Islet precursor cell (in vitro differentiated cells): ENCODE results near the gene EOMES.
"Not testable (repeated sequence)": the region's sequence is repeated elsewhere in the genome, so short reads cannot be mapped to it uniquely, and the experiment has no call there.

Experiments
- DNase-seq: peaks from one replicate; pipeline ENCODE4 v3.0.0-alpha.2; 2018

Gene EOMES

GRCh38 chr3:27721717-27722564 lies at the start of gene EOMES:
Gene EOMES (minus strand): TSS chr3:27722323. CDS start chr3:27722294, 29 bp downstream.
- peak; percentile 82 for DNase-seq

GRCh38 chr3:27770384-27770783 lies 48.3 kb upstream of the EOMES start:
- DNase-seq = not testable (repeated sequence)

GRCh38 chr3:27767000-27767399 lies 44.9 kb upstream of the EOMES start:
- no peak for DNase-seq

GRCh38 chr3:27758083-27758482 lies 36.0 kb upstream of the EOMES start:
- DNase-seq = peak; percentile 54

GRCh38 chr3:27756877-27757276 lies 34.8 kb upstream of the EOMES start:
- no peak for DNase-seq

GRCh38 chr3:27752926-27753325 lies 30.8 kb upstream of the EOMES start:
- no peak for DNase-seq

GRCh38 chr3:27749643-27750042 lies 27.5 kb upstream of the EOMES start:
- no peak for DNase-seq

GRCh38 chr3:27746838-27747237 lies 24.7 kb upstream of the EOMES start:
- DNase-seq = no peak

GRCh38 chr3:27740854-27741253 lies 18.7 kb upstream of the EOMES start:
- no peak for DNase-seq

- DNase-seq = no peak
These were observed 15.0 kb upstream of the EOMES start for GRCh38 chr3:27737091-27737490.

GRCh38 chr3:27730774-27731659 lies 8.9 kb upstream of the EOMES start:
- no peak for DNase-seq

- DNase-seq = no peak
These were observed 7.9 kb upstream of the EOMES start for GRCh38 chr3:27729748-27730611.

- DNase-seq = no peak
These were observed 7.2 kb upstream of the EOMES start for GRCh38 chr3:27729325-27729724.

GRCh38 chr3:27728195-27729087 lies 6.3 kb upstream of the EOMES start:
- DNase-seq = peak; percentile 76

GRCh38 chr3:27726240-27726639 lies 4.1 kb upstream of the EOMES start:
- DNase-seq = no peak

- DNase-seq = no peak
These were observed 2.5 kb upstream of the EOMES start for GRCh38 chr3:27724459-27725197.

- DNase-seq = no peak
These were observed 1.8 kb upstream of the EOMES start for GRCh38 chr3:27723815-27724458.

- no peak for DNase-seq
These were observed 1.3 kb upstream of the EOMES start for GRCh38 chr3:27723456-27723814.

GRCh38 chr3:27723001-27723445 lies 900 bp upstream of the EOMES start:
- DNase-seq = no peak

- DNase-seq = peak; percentile 70
These were observed 1.0 kb downstream of the EOMES start for GRCh38 chr3:27720899-27721716.
